ENCODE measurements around the gene ZNF296.

Gene ZNF296

GRCh38 chr19:45103156-45103507 lies 26.9 kb upstream of the ZNF296 start:
- DNase-seq (ENCODE audit: low spot score), result no peak

- no peak for DNase-seq (ENCODE audit: low spot score)
Observed at GRCh38 chr19:45102481-45102880, 26.2 kb upstream of the ZNF296 start.

- no peak for DNase-seq (ENCODE audit: low spot score)
Observed at GRCh38 chr19:45101806-45102205, 25.5 kb upstream of the ZNF296 start.

- no peak for DNase-seq (ENCODE audit: low spot score)
Observed at GRCh38 chr19:45100846-45101252, 24.6 kb upstream of the ZNF296 start.

- DNase-seq (ENCODE audit: low spot score), result no peak
Observed at GRCh38 chr19:45100201-45100600, 23.9 kb upstream of the ZNF296 start.

GRCh38 chr19:45099467-45100191 lies 23.4 kb upstream of the ZNF296 start:
- DNase-seq (ENCODE audit: low spot score), result no peak

GRCh38 chr19:45098521-45099466 lies 22.5 kb upstream of the ZNF296 start:
- no peak for DNase-seq (ENCODE audit: low spot score)

GRCh38 chr19:45097776-45098520 lies 21.7 kb upstream of the ZNF296 start:
- peak; percentile 80 for DNase-seq (ENCODE audit: low spot score)

GRCh38 chr19:45097450-45097775 lies 21.1 kb upstream of the ZNF296 start:
- no peak for DNase-seq (ENCODE audit: low spot score)

- DNase-seq (ENCODE audit: low spot score), result no peak
Observed at GRCh38 chr19:45096700-45097099, 20.4 kb upstream of the ZNF296 start.

- no peak for DNase-seq (ENCODE audit: low spot score)
Observed at GRCh38 chr19:45095496-45096413, 19.5 kb upstream of the ZNF296 start.

- no peak for DNase-seq (ENCODE audit: low spot score)
Observed at GRCh38 chr19:45094707-45095106, 18.4 kb upstream of the ZNF296 start.

GRCh38 chr19:45094137-45094536 lies 17.9 kb upstream of the ZNF296 start:
- no peak for DNase-seq (ENCODE audit: low spot score)

- peak; percentile 93 for DNase-seq (ENCODE audit: low spot score)
Observed at GRCh38 chr19:45092747-45093678, 16.7 kb upstream of the ZNF296 start, which contains the start of gene PPP1R37. PPP1R37 (plus strand) TSS chr19:45093179; CDS start chr19:45093326, 147 bp downstream.

- peak; percentile 98 for DNase-seq (ENCODE audit: low spot score)
Observed at GRCh38 chr19:45091031-45091923, 15.0 kb upstream of the ZNF296 start.

- DNase-seq (ENCODE audit: low spot score), result no peak
Observed at GRCh38 chr19:45090606-45091005, 14.3 kb upstream of the ZNF296 start.

- no peak for DNase-seq (ENCODE audit: low spot score)
Observed at GRCh38 chr19:45090034-45090433, 13.8 kb upstream of the ZNF296 start.

GRCh38 chr19:45087531-45087930 lies 11.3 kb upstream of the ZNF296 start:
- DNase-seq (ENCODE audit: low spot score), result no peak

- no peak for DNase-seq (ENCODE audit: low spot score)
Observed at GRCh38 chr19:45086480-45086879, 10.2 kb upstream of the ZNF296 start.

Data from kidney capillary endothelial cell (primary cell).